Neural cell (in vitro differentiated cells): Measurements from ENCODE around the gene DTHD1.

Experiments
- EP300 ChIP-seq: fragments of 450-650 bp; conservative IDR thresholded peaks from 2 replicates; pipeline ENCODE4 v1.6.1; 2014; ENCODE audit warnings: antibody characterized with exemption, mild to moderate bottlenecking, moderate library complexity; ENCODE audit not compliant: poor library complexity, severe bottlenecking
- EZH2 ChIP-seq: fragments of 200-600, 300-800 bp; shearing (Covaris generic), sonication (generic); IDR thresholded peaks from 2 replicates; pipeline ENCODE4 v1.6.1; 2014; ENCODE audit warnings: antibody characterized with exemption, low read length, borderline replicate concordance, mild to moderate bottlenecking; ENCODE audit not compliant: insufficient read depth, poor library complexity, severe bottlenecking
- MXI1 ChIP-seq: fragments of 450-650 bp; conservative IDR thresholded peaks from 2 replicates; pipeline ENCODE4 v1.6.1; 2014; ENCODE audit warnings: antibody characterized with exemption, mild to moderate bottlenecking; ENCODE audit not compliant: poor library complexity, severe bottlenecking
- POLR2AphosphoS5 ChIP-seq: IDR thresholded peaks from 2 replicates; pipeline ENCODE4 v1.6.1; 2012
- SMC3 ChIP-seq: fragments of 450-650 bp; conservative IDR thresholded peaks from 2 replicates; pipeline ENCODE4 v1.6.1; 2014; ENCODE audit warnings: antibody characterized with exemption, mild to moderate bottlenecking, moderate library complexity; ENCODE audit not compliant: poor library complexity
- TAF1 ChIP-seq: IDR thresholded peaks from 2 replicates; pipeline ENCODE4 v1.6.1; 2012; ENCODE audit warnings: low read depth
- TF ChIP-seq, protein P1 (sequence below): fragments of 450-650 bp; IDR thresholded peaks from 2 replicates; pipeline ENCODE4 v1.5.1; 2014; ENCODE audit warnings: antibody characterized with exemption, mild to moderate bottlenecking, moderate library complexity; ENCODE audit not compliant: poor library complexity, severe bottlenecking

DNA sequence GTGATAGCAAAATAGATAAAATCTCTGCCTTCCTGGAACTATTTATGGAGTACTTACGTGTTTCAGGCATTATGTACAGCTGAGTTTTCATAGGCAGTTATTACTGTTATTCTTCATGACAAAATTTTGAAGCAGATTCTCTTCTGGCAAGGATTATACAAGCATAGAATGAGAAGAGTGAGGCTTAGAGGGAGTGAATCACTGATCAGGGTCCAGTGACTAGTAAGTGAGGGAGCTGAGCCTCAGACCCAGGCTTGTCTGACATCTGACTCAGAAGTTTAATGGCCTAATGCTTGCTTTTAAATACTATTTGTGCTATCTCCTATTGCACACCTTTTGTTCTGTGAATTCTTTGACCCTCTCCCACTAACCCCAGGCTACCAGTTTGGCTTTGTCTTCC is 110.6 kb downstream of the DTHD1 start:
- TF ChIP-seq SMC3 (no peak), EZH2 (no peak), POLR2AphosphoS5 (no peak), MXI1 (no peak), EP300 (no peak), TAF1 (no peak)
- TF ChIP-seq, protein P1, sequence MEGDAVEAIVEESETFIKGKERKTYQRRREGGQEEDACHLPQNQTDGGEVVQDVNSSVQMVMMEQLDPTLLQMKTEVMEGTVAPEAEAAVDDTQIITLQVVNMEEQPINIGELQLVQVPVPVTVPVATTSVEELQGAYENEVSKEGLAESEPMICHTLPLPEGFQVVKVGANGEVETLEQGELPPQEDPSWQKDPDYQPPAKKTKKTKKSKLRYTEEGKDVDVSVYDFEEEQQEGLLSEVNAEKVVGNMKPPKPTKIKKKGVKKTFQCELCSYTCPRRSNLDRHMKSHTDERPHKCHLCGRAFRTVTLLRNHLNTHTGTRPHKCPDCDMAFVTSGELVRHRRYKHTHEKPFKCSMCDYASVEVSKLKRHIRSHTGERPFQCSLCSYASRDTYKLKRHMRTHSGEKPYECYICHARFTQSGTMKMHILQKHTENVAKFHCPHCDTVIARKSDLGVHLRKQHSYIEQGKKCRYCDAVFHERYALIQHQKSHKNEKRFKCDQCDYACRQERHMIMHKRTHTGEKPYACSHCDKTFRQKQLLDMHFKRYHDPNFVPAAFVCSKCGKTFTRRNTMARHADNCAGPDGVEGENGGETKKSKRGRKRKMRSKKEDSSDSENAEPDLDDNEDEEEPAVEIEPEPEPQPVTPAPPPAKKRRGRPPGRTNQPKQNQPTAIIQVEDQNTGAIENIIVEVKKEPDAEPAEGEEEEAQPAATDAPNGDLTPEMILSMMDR: no peak
